HepG2 (cell line): ENCODE results near the gene UBE2R2. TPM values are rescaled to one million over a fixed set of nuclear protein-coding genes. Genes with fewer than 3 reads are reported as not detected.

Experiments used
- MEF2D ChIP-seq: sonication (generic); formaldehyde crosslinking; IDR thresholded peaks from 2 replicates; pipeline ENCODE4 v1.5.1; 2020; ENCODE audit warnings: mild to moderate bottlenecking, missing genetic modification reagents
- MTF2 ChIP-seq: sonication (generic); formaldehyde crosslinking; IDR thresholded peaks from 2 replicates; pipeline ENCODE4 v1.5.0; 2020; ENCODE audit warnings: missing genetic modification reagents, borderline replicate concordance
- SIX4 ChIP-seq: sonication (generic); formaldehyde crosslinking; IDR thresholded peaks from 2 replicates; pipeline ENCODE4 v1.4.0; 2020; ENCODE audit warnings: missing genetic modification reagents
- ZFP90 ChIP-seq: sonication (generic); formaldehyde crosslinking; IDR thresholded peaks from 2 replicates; pipeline ENCODE4 v1.8.0; 2022; ENCODE audit warnings: missing genetic modification reagents, mild to moderate bottlenecking, inconsistent platforms, borderline replicate concordance
- ZMAT5 ChIP-seq: sonication (generic); formaldehyde crosslinking; IDR thresholded peaks from 2 replicates; pipeline ENCODE4 v1.5.0; 2020; ENCODE audit warnings: mild to moderate bottlenecking, low read depth, missing genetic modification reagents, borderline replicate concordance
- ZNF12 ChIP-seq: sonication (generic); formaldehyde crosslinking; IDR thresholded peaks from 2 replicates; pipeline ENCODE4 v1.5.0; 2020; ENCODE audit warnings: missing genetic modification reagents
- ZNF446 ChIP-seq: sonication (generic); formaldehyde crosslinking; IDR thresholded peaks from 2 replicates; pipeline ENCODE4 v1.5.0; 2020; ENCODE audit warnings: mild to moderate bottlenecking, missing genetic modification reagents
- ZNF556 ChIP-seq: sonication (generic); formaldehyde crosslinking; IDR thresholded peaks from 2 replicates; pipeline ENCODE4 v1.4.0; 2020; ENCODE audit warnings: mild to moderate bottlenecking, missing genetic modification reagents, borderline replicate concordance
- polyA plus RNA-seq, 8 experiments: library from polyadenylated mRNA; depleted of rRNA in 3 of 8; stranded (reverse) in 7 of 8; unstranded in 1 of 8; fragments of >200 nt; fragmentation: Illumina TruSeq in 4 of 8; extraction: Trizol in 4 of 8; gene quantifications; 2 replicates each; pipeline versions ENCODE4 v1.2.1 to v1.2.3, GENCODE V29; 2011 to 2016; ENCODE audit warnings: low read depth in 4 of 8, missing spikeins in 1 of 8, mixed read lengths in 1 of 8; ENCODE audit not compliant: insufficient read depth in 1 of 8
- small RNA-seq, 3 experiments: library from RNA; depleted of rRNA; stranded (forward); fragments of <200 nt; gene quantifications; one replicate each; pipeline ENCODE3, GENCODE V24; 2012; ENCODE audit warnings: low read depth in 2 of 3, low replicate concordance in 1 of 3; ENCODE audit not compliant: insufficient read length in 3 of 3, insufficient read depth in 2 of 3
- total RNA-seq, 5 experiments: library from RNA; depleted of rRNA; stranded (reverse); fragments of >200 nt; fragmentation: Illumina TruSeq; extraction: Trizol; gene quantifications; 2 replicates each; pipeline ENCODE4 v1.2.3, GENCODE V29; 2016; ENCODE audit warnings: low read depth in 1 of 5

UBE2R2 gene
- total and polyA plus RNA-seq, 2 of the 13 experiments (the other 11 are each of a cell fraction or from before 2014, with no cell fraction given): 14.8 to 20.9 TPM

GRCh38 chr9:33964086-33964768 lies 147.3 kb downstream of the UBE2R2 start (continued):
- TF ChIP-seq ZNF12 (CRISPR knock-in tag): no peak
- TF ChIP-seq ZNF446 (CRISPR knock-in tag): no peak
- TF ChIP-seq SIX4 (CRISPR knock-in tag): no peak
- no peak for TF ChIP-seq ZNF556 (CRISPR knock-in tag)
- no peak for TF ChIP-seq ZFP90 (CRISPR knock-in tag)
- no peak for TF ChIP-seq ZMAT5 (CRISPR knock-in tag)
- no peak for TF ChIP-seq MTF2
- no peak for TF ChIP-seq MEF2D (CRISPR knock-in tag)

Small RNA genes within 50 kb of the gene (small RNA-seq; reads per million reads assigned to genes)
- gene RF00019: 0 reads per million in 3 experiments
- 0 reads per million in 3 experiments for gene RNU4ATAC11P
- gene SNORD121A: 95.3 to 251 (median 150) reads per million in 3 experiments
- gene SNORD121B: 0 reads per million in 3 experiments

Other genes with a start within 250 kb of the UBE2R2 start
- gene PRSS3, start 21.6 kb upstream of the UBE2R2 start, total RNA-seq (2016; rRNA removed; fragmentation: Illumina TruSeq; extraction: Trizol): not detected in 2 replicates
- not detected in 2 replicates for gene PRSS3, start 21.6 kb upstream of the UBE2R2 start, polyA plus RNA-seq (2011; rRNA removed)
- gene UBAP2, start 231.7 kb downstream of the UBE2R2 start, total RNA-seq (2016; rRNA removed; fragmentation: Illumina TruSeq; extraction: Trizol): 17.5 and 19.0 TPM in 2 replicates
- gene UBAP2, start 231.7 kb downstream of the UBE2R2 start, polyA plus RNA-seq (2011; rRNA removed): 22.0 and 26.0 TPM in 2 replicates